Ramos (cell line): Measurements from ENCODE around the gene EDN3.

Experiments
- in situ Hi-C: fragments of 300-500 bp; cut with MboI; formaldehyde crosslinking; loops from one replicate; pipeline ENCODE4 v1.14.3; 2022; ENCODE audit warnings: low sequenced_read_pairs; ENCODE audit not compliant: unreplicated experiment

EDN3 gene

DNA sequence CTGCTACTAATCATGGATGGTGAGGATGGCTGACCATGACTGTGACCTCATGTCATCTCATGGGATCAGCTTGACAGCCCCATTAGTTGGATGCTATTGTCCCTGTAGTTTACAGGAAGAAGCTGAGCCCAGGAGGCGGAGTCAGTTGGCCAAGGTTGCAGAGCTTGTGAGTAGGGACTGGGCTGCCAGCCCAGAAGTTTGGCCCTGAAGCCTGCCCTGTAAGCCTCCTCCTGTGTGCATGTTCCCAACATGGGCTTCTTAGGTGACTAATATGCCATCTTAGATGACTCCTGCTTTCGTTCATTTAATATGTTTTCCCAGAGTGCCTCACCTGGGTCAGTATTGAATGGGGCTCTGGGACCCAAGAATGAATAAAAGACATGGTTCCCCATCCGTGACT lies 6.9 kb downstream of the EDN3 start:
- in situ Hi-C loops = no loop called here

DNA sequence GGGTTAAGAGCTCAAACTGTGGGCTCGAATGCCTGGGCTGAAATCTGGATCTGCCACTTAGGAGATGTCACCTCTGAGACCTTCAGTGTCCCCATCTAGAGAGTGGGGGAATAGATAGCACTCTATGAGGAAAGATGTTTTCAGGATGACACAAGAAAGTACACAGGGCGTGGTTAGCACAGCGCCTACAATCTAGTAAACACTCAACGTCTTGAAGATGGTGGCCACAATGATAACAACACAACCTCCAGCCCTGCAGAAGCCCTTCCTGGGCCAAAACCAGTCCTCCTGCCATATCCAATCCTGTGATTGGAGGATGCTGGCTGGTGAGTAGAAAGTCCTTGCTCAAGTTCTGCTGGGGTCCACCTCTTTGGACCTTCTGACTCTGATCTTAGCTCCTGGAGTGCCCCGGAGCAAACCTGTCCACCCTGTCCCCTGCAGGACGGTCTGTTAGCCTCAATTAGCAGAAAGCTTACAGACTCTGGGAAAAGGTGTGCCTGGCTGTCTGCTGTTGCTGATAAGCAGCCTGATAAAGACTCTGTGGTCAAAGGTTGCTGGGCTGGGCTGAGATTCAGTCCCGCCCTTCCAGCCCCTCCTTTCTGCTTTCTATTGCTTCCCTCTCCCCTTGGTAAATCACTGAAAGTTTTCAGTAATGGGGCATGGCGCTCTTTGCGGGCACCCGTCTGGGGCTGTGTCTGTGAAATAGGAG lies 8.2 kb downstream of the EDN3 start:
- in situ Hi-C loops = no loop called here

DNA sequence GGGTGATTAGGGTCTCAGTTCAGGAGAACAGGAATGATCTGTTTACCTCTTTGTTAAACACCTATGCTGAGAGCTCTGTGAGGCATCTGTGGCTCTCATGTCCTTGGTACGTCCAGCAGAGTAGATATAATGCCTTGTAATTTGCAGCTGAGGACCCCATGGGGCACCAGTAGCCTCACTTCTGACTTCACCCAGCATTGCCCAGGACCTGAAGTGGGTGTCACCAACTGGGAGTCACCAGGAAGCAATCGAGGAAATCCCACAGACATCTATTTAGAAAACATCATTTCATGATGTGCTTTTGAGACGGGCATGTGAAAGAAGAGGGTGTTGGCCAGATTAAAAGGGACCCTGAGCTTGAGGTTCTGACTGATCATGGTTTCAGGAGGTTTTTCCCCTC lies 8.8 kb downstream of the EDN3 start:
- in situ Hi-C loops = no loop called here

DNA sequence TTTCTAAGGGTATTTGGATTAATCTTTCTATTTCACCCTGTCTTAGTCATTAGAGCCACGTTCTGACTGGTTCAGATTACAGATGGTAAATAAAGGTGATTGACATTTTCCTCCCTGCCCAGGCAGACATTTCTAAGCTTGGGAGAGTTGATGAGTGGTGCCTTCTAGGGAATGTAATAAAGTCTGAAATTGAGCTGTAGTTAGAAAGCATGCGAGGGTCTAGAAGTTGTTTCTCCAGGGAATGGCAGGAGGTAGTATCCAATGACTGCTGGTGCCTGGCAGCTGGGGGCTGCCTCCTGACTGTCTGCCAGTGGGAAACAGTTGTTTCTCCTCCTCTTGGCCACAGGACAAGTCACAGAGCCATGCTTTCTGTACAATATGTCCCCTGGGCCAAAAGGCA lies 14.6 kb downstream of the EDN3 start:
- in situ Hi-C loops = no loop called here

DNA sequence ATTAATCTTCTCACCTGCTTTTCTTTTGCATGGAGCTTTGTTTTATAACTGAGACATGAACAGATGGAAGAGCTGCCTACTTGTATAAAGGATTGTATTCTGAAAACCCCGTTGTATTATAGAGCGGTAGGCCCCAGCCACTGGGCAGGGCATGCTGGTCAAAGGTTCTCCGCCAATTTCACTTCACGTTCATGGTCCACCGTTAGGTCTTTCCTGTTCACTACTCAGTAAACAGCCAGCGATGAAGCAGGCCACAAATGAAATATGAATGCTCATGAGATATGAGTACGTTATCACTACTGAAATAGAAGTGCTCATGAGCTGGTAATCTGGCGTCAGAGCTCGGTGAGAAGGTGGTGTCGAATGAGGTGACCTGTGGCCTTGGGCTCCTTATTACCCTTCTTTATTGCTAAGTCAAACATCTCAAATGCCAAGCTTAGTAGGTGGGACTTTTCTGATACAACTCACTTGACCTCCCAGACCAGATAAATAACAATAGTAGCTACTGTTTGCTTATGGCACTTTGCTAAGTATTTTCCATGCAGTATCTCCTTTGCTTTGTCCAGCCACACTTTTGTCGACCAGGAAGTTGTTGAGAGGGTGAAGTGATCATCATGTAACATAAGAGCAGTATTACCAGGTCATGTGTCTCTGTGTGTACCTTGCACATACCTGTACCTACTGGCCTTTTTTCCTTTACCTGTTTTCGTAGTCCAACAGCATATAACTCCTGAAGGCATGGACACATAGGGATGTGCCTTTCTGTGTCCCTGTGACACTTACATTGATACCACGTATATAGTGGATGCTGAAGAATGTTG lies 16.7 kb downstream of the EDN3 start:
- in situ Hi-C loops = no loop called here

DNA sequence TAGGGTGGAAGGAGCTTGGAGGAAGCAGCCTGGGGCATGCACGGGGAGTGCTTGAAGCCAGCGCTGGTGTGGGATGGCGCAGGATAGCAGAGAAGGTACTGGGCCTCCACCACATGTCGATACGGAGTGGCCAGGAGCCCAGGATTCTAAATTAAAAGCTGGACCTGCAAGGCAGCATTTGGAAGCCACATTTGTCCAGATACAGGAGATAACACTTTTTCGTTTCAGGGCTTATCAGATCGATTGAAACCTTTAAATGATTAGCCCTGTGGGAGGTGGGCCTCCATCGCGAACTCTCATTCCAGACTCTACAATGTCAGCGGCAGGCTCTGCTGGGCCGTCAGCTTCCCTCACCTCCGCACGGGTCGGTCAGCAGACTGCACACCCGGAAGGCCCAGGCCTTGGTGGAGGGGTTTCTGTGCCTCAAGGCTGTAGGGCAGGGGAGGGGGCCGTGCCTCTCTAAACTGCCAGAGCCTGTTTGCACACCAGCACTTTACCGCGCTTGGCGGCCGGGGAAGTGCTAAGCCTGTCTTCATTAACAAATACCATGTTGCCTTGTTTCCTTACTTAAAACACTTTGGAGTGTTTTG lies 17.9 kb downstream of the EDN3 start:
- in situ Hi-C loops = no loop called here

DNA sequence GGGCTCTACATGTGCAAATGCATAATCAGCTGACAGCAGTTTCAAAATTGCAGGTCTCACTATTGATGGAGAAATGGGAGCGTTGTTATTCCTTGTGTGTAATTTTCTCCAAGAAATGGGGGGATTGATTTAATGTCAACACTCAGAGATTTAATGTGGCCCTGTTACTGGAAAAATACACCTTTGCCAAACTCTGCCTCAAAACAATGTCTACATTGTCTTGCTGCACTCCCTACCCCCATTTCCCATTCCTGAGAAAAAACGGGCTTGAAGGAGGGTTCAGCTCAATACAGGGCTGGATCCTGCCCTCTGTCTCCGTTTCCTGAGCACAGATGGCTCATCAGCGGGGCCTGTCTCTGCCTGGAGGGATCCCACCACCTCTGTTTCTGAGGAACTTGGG lies 18.4 kb downstream of the EDN3 start:
- in situ Hi-C loops = no loop called here

DNA sequence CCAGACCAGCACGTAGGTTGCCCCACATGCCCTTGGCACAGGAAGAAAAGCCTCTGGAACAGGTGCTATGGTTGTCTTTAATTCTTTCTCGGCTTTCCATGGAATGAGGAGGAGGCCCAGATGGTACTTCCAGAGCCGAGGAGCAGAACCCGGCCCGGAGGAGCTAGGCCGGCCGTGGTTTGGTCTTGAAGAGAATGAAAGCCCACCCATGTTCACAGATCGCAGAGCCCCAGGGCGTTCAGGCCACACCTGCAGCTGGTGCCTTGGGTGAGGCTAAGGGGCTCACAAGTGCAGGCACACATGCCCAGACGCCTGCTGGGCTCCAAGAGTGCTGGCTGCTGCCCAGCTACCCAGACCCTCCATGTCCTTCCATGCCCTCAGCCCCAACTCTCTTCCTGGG lies 20.0 kb downstream of the EDN3 start:
- in situ Hi-C loops = no loop called here

DNA sequence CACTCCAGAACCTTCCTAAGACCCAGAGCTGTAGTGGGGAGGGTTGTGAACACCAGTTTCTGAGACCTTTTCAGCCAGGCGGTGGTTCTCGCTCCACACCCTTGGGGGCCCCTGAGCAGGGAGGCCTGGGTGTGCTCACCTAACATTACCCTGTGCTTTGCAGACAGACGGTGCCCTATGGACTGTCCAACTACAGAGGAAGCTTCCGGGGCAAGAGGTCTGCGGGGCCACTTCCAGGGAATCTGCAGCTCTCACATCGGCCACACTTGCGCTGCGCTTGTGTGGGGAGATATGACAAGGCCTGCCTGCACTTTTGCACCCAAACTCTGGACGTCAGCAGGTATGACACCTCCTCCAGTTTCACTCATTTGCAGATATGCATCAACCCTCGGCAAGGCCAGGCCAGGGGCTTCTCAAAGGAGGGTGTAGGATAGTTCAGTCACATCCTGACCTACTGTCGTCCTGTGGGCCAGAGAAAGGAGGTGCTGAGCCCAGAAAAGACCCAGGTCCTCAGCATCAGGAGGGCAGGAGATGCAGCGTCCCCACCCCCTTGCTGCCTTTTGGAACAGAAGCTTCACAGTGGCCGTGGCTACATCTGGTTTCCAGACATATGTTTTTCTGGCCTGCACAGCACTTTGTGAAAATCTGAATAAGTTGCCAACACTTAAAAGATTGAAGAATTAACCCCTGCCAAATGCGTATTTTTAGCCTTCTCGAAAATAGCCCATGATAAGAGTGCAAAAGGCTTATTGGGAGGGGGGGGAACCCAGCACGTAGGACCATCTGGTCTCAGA lies 20.6 kb downstream of the EDN3 start:
- in situ Hi-C loops = no loop called here

DNA sequence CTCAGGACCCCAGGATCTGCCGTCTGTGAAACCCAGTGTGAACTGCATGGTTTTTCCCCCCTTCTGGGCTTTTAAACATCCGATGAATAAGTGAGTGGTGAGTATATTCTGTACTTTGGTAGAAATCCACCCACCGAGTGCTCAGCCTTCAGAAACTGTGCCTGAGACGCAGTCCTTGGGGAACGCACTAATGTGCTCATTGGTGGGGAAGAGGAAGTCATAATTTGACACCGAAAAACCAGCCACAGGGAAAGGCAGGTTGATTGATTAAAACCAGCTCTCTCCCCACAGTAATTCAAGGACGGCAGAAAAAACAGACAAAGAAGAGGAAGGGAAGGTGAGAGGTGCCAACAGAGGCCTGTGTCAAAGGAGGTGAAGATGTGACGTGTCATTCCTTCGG lies 21.7 kb downstream of the EDN3 start:
- in situ Hi-C loops = no loop called here

DNA sequence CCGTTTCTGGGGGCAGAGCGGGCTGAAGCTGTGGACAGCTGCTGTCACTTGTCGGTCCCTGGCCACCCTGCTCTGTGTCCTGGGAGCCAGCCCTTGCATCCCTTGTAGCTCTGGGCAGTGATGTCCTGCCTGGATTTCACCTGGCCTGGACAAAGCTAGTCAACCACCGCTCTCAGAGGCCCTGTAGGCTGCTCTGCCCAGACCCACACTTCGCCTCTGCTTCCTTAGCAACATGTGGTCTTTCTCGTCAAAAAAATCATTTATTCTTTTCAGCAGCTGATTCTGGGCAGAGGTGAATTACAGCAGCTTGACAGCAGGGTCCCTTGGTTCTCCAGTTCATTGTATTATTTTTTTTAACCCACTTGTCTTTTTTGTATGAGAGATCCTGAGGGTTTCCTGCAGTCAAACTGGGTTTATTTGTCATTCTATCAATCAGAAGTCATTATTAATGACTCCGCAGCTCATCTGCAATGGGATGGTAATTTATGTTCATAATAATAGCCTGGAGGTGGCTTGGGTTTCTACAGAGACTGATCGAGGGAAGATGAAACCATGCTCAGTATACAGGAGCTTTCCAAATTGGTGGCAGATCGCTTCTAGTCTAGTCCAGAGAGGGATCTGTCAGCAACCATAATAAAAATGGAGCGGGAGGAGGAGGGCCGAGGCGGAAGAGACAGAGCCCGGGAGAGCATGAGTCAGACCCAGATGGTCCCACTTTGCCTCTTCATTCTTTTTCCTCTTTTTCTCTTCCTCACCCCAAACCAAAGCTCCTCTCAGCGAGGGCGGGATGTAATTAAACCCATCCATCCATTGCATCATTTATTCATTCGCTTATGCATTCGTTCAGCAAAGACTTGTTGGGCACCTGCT lies 22.4 kb downstream of the EDN3 start:
- in situ Hi-C loops = no loop called here

DNA sequence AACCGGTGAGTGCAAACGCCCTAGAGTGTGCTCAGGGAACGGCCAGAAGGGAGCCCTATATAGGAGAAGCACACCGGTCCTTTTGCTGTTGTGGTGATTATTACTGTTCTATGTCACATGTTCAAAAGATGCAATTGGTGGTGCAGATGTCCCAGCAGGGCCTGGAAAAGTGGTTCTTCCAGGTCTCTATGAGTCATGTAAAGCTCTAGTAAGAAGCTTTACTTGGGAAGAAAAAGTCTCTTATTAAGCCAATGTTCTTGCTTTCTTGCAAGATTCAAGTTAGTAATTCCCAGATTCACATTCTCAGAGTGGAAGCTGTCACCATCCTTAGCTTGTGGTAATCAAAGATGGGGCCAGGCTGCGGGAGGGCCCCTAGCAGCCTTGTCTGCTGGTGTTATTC lies 23.3 kb downstream of the EDN3 start:
- in situ Hi-C loops = no loop called here

DNA sequence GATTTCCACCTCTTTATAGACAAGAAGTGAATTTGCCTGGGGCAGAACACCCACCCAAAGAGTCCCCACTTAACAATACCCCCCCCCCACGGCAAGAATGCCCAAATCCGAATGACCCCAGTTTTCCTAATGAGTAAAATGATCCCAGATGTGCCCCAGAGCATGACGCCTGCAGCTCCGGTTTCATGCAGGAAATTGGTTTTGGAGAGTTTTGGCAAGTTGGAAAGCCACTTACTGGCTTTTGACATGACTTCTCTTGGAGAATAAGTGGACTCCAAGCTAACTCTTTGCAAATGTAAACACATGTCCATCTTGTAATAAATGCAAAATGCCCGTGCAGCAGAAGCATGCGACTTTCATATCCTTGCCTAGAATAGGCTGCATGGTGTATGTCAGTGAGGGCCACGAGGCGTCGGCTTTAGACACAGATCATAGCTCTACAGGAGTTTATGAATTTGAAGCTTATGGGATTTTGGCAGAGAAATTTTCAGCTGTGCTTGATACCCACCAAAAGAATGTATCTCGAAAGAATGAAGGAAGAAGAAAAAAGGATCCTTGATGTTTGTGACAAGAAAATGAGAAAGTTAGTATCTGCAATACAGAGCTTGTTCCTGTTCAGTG lies 24.2 kb downstream of the EDN3 start:
- in situ Hi-C loops = no loop called here

DNA sequence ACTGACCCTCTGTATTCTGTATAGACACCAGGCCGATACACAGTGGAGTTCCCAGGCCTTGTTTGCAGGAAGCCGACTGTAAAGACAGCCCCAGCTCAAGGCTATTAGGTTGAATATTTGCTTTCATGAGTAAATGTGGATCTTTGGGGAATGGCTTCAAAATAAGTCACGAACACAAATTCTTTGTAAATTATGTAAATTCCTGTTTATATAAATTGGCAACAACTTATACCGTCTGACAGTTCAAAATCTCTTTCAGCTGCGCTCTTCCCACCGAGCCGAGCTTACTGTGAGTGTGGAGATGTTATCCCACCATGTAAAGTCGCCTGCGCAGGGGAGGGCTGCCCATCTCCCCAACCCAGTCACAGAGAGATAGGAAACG lies 24.7 kb downstream of the EDN3 start:
- in situ Hi-C loops = no loop called here

DNA sequence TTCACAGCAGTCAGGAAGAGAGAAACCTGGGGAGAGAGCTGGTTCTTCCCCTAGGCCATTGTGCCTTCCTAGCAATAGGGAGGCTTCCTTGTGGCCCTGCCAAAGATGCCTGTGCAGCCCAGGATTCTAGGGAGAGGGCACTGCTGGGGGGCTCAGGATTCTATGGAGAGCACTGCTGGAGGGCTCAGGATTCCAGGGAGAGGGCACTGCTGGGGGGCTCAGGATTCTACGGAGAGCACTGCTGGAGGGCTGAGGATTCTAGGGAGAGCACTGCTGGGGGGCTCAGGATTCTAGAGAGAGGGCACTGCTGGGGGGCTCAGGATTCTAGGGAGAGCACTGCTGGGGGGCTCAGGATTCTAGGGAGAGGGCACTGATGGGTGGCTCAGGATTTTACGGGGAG lies 25.8 kb downstream of the EDN3 start:
- in situ Hi-C loops = no loop called here

DNA sequence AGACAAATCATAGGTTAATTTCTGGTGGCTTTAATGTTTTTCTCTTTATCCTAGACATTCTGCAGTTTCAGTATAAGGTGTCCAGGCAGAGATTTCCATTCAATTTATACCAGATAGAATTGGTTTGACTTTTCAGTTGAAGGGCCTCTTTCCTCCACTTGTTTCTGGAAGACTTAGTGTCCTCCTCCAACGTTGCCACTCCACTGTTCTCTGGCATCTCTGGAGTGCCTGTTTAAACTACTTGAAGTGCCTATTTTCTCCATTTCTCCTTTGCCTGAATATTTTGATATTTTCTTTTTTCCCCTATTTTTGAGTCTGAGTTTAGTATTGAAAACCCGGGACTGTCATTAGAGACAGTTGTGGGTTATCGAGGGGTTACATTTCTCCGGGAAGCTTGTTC lies 27.7 kb downstream of the EDN3 start:
- in situ Hi-C loops = no loop called here

DNA sequence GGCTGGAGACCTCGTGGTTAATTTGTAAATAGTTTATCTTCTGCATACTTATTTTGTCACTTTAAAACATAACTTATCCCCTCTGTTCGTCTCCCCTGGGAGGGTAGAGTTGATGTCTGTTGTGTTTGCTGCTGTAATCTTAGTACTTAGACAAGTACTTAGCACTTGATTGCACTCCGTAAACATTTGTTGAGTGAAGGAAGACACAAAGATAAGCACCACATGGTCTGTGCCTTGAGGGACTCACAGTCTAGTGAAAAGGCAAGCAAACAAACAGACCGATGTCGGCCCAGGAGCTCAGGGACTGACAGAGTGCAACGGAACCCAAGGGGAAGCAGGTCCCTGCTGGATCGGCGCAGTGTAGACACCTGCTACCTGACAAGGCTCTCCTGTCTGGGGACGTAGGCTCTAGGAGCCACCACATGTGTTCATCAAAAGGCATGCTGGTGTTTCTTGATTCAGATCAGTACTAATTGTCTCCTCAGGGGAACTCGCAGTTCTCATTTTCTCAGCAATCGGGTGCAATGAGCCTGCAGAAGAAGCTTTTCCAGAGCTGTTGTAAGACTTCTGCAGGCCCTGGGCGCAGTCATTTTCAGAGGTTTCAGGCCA lies 31.4 kb downstream of the EDN3 start:
- in situ Hi-C loops = no loop called here

DNA sequence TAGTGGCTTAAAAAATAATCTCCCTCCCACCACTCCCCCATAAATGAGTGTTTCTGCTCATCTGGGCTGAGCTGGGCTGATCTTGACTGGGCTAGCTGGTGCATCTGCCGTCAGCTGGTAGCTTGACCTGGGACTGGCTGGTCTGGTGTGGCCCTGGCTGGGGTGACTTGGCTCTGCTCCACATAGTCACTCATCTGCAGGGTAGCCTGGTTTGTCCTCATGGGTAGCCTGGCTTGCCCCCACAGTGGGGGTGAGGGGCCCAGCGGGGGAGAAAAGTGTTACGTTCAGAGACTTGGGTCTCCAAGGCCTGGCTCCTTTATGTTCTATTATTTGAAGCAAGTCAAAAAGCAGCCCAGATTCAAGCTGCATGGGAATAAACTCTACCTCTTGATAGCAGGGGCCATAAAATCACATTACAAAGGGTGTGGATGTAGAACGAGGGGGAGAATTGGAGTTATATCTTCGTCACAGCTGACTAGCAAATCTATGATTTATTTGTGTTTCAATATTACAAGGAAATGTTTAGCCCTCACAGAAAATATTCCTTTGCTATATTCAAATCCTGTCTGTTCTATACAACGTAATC lies 32.9 kb downstream of the EDN3 start:
- in situ Hi-C loops = no loop called here

DNA sequence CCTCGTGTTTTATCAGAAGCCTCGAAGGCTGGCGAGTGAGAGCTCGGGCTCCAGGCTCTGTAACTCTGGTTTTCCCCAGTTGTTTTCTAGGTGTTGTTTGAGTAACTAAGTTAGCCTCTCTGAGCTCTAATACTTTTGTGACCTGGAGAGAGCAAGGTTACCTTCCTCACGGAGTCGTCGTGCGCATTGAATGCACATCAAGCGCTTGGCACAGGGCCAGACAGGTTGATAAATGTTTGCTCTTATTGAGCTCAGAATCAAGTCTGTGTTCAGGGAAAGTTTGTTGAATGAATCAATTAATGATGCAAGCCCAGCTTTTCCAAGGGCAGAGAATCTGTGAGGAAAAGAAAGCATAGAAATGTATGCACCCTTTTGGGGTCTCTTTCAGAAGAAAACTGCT lies 33.5 kb downstream of the EDN3 start:
- in situ Hi-C loops = no loop called here
